K562 (cell line): ENCODE data around the gene CFAP92. TPM values are rescaled to one million over a fixed set of nuclear protein-coding genes. Genes with fewer than 3 reads are reported as not detected.

Experiments used
- KAT7 ChIP-seq: sonication (generic); formaldehyde crosslinking; IDR thresholded peaks from 2 replicates; pipeline ENCODE4 v1.8.0; 2022; ENCODE audit warnings: missing genetic modification reagents, mild to moderate bottlenecking, borderline replicate concordance
- MYBL2 ChIP-seq, 2 experiments: fragments of 450-650 bp in 1 of 2; sonication (generic) in 1 of 2; formaldehyde crosslinking in 1 of 2; IDR thresholded peaks; 2 replicates each; pipeline versions ENCODE4 v1.6.1 to v1.8.1; 2017 to 2022; ENCODE audit warnings: borderline replicate concordance in 1 of 2, inconsistent platforms in 1 of 2, low read depth in 1 of 2, mild to moderate bottlenecking in 1 of 2, missing genetic modification reagents in 1 of 2, moderate library complexity in 1 of 2
- NRF1 ChIP-seq, 2 experiments: fragments of 450-650 bp; IDR thresholded peaks in 1 of 2; conservative IDR thresholded peaks in 1 of 2; 2 replicates each; pipeline ENCODE4 v1.6.1; 2014; ENCODE audit warnings: mild to moderate bottlenecking in 2 of 2
- ZNF146 ChIP-seq: IDR thresholded peaks from one replicate; pipeline ENCODE4 v1.6.1; 2018; ENCODE audit warnings: missing compliant biosample characterization; ENCODE audit not compliant: unreplicated experiment
- ZNF408 ChIP-seq: fragments of 250-450 bp; sonication (Bioruptor Pico); IDR thresholded peaks from 2 replicates; pipeline ENCODE4 v1.4.0; 2020; ENCODE audit warnings: low read depth, mild to moderate bottlenecking, moderate library complexity
- ZNF696 ChIP-seq: fragments of 250-450 bp; sonication (Bioruptor Pico); conservative IDR thresholded peaks from 2 replicates; pipeline ENCODE4 v1.4.0; 2020; ENCODE audit warnings: mild to moderate bottlenecking, moderate library complexity
- ZSCAN32 ChIP-seq: fragments of 450-650 bp; formaldehyde crosslinking; IDR thresholded peaks from 2 replicates; pipeline ENCODE4 v1.4.0; 2020; ENCODE audit warnings: mild to moderate bottlenecking, moderate library complexity
- polyA plus RNA-seq, 8 experiments: library from polyadenylated mRNA; depleted of rRNA in 4 of 8; stranded (reverse) in 5 of 8; unstranded in 3 of 8; fragments of >200 nt; fragmentation: Nextera tagmentation in 2 of 8; fragmentation: Illumina TruSeq in 1 of 8; extraction: Ambion mirVana in 2 of 8; extraction: Trizol in 1 of 8; gene quantifications; 2 replicates each; pipeline versions ENCODE4 v1.2.1 to v1.2.3, GENCODE V29; 2011 to 2014; ENCODE audit warnings: inconsistent platforms in 1 of 8, missing spikeins in 1 of 8
- total RNA-seq, 7 experiments: library from RNA; depleted of rRNA in 6 of 7; stranded (reverse); fragments of >200 nt in 6 of 7; fragmentation: Illumina TruSeq in 2 of 7; extraction: Trizol in 2 of 7; gene quantifications; 2 replicates each; pipeline versions ENCODE4 v1.2.1 to v1.2.3, GENCODE V29; 2011 to 2021; ENCODE audit warnings: low replicate concordance in 1 of 7
- TF ChIP-seq, protein P1 (sequence below): fragments of 150-350 bp; conservative IDR thresholded peaks from 2 replicates; pipeline ENCODE4 v1.6.1; 2014; ENCODE audit warnings: low read length
- TF ChIP-seq, protein P2 (sequence below), 2 experiments: fragments of 150-350 bp in 1 of 2; IDR thresholded peaks; 2 replicates each; pipeline ENCODE4 v1.6.1; 2012 to 2016; ENCODE audit warnings: low read depth in 2 of 2, low read length in 2 of 2, mild to moderate bottlenecking in 1 of 2, moderate library complexity in 1 of 2

The CFAP92 gene
- total and polyA plus RNA-seq, 9 of the 15 experiments (the other 6 are each of a cell fraction or from before 2014, with no cell fraction given) = 0.06 to 0.62 (median 0.36) TPM

DNA sequence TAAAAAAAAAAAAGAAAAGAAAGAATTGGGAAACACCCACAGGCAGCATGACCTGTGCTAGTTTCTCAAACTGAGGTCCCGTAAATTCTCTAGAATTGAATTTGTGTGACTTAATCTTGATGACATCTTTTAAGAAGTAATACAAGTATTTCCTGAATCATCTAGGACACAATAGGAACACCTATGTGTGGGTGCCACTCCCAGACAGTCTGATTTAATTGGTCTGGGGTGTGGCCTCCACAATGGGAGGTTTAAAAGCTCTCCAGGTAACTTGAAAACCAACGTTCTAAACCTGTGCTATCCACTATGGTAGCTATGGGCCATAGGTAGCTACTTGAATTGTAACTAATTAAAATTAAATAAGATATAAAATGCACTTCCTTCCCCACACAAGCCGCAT, 28.1 kb downstream of the CFAP92 start (continued):
- TF ChIP-seq, protein P1, sequence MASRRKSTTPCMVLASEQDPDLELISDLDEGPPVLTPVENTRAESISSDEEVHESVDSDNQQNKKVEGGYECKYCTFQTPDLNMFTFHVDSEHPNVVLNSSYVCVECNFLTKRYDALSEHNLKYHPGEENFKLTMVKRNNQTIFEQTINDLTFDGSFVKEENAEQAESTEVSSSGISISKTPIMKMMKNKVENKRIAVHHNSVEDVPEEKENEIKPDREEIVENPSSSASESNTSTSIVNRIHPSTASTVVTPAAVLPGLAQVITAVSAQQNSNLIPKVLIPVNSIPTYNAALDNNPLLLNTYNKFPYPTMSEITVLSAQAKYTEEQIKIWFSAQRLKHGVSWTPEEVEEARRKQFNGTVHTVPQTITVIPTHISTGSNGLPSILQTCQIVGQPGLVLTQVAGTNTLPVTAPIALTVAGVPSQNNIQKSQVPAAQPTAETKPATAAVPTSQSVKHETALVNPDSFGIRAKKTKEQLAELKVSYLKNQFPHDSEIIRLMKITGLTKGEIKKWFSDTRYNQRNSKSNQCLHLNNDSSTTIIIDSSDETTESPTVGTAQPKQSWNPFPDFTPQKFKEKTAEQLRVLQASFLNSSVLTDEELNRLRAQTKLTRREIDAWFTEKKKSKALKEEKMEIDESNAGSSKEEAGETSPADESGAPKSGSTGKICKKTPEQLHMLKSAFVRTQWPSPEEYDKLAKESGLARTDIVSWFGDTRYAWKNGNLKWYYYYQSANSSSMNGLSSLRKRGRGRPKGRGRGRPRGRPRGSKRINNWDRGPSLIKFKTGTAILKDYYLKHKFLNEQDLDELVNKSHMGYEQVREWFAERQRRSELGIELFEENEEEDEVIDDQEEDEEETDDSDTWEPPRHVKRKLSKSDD = no peak
- TF ChIP-seq ZNF408 (CRISPR knock-in tag) (no peak), ZNF146 (CRISPR knock-in tag) (no peak), NRF1 (conservative IDR thresholded peaks at IDR 0.05 in 1 of 2, IDR thresholded peaks at IDR 0.05 in 1 of 2) (no peak), ZNF696 (CRISPR knock-in tag) (no peak), ZSCAN32 (CRISPR knock-in tag) (no peak), MYBL2 (IDR thresholded peaks at IDR 0.05; ENCODE audit: low read depth) (no peak), MYBL2 (CRISPR knock-in tag; IDR thresholded peaks at IDR 0.05; ENCODE audit: borderline replicate concordance) (no peak), KAT7 (CRISPR knock-in tag) (no peak)
- TF ChIP-seq, protein P2, sequence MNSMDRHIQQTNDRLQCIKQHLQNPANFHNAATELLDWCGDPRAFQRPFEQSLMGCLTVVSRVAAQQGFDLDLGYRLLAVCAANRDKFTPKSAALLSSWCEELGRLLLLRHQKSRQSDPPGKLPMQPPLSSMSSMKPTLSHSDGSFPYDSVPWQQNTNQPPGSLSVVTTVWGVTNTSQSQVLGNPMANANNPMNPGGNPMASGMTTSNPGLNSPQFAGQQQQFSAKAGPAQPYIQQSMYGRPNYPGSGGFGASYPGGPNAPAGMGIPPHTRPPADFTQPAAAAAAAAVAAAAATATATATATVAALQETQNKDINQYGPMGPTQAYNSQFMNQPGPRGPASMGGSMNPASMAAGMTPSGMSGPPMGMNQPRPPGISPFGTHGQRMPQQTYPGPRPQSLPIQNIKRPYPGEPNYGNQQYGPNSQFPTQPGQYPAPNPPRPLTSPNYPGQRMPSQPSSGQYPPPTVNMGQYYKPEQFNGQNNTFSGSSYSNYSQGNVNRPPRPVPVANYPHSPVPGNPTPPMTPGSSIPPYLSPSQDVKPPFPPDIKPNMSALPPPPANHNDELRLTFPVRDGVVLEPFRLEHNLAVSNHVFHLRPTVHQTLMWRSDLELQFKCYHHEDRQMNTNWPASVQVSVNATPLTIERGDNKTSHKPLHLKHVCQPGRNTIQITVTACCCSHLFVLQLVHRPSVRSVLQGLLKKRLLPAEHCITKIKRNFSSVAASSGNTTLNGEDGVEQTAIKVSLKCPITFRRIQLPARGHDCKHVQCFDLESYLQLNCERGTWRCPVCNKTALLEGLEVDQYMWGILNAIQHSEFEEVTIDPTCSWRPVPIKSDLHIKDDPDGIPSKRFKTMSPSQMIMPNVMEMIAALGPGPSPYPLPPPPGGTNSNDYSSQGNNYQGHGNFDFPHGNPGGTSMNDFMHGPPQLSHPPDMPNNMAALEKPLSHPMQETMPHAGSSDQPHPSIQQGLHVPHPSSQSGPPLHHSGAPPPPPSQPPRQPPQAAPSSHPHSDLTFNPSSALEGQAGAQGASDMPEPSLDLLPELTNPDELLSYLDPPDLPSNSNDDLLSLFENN (IDR thresholded peaks at IDR 0.05; ENCODE audit: low read depth in 2 of 2, low read length in 2 of 2) = no peak
